ENCODE measurements around the gene ERH.
A peak's percentile ranks its signal among the peaks of the same experiment; 100 is the strongest.
"Not testable (repeated sequence)": the region's sequence is repeated elsewhere in the genome, so short reads cannot be mapped to it uniquely, and the experiment has no call there.

The ERH gene

GRCh38 chr14:69398818-69399210 is 715 bp upstream of the ERH start:
- no peak for DNase-seq (ENCODE audit: low spot score)

GRCh38 chr14:69395929-69396328 is 2.2 kb downstream of the ERH start:
- DNase-seq (ENCODE audit: low spot score), result no peak

GRCh38 chr14:69392481-69392880 is 5.6 kb downstream of the ERH start:
- no peak for DNase-seq (ENCODE audit: low spot score)

- DNase-seq (ENCODE audit: low spot score), result not testable (repeated sequence)
Measured at GRCh38 chr14:69391400-69391799, 6.7 kb downstream of the ERH start.

- DNase-seq (ENCODE audit: low spot score), result no peak
Measured at GRCh38 chr14:69387311-69387710, 10.8 kb downstream of the ERH start.

GRCh38 chr14:69378274-69378673 is 19.8 kb downstream of the ERH start:
- no peak for DNase-seq (ENCODE audit: low spot score)

- no peak for DNase-seq (ENCODE audit: low spot score)
Measured at GRCh38 chr14:69376439-69376838, 21.7 kb downstream of the ERH start.

GRCh38 chr14:69375722-69376121 is 22.4 kb downstream of the ERH start:
- DNase-seq (ENCODE audit: low spot score), result no peak

GRCh38 chr14:69375182-69375581 is 22.9 kb downstream of the ERH start:
- DNase-seq (ENCODE audit: low spot score), result no peak

GRCh38 chr14:69374235-69374634 is 23.9 kb downstream of the ERH start:
- no peak for DNase-seq (ENCODE audit: low spot score)

GRCh38 chr14:69373104-69373503 is 25.0 kb downstream of the ERH start:
- DNase-seq (ENCODE audit: low spot score), result no peak

GRCh38 chr14:69372146-69372545 is 26.0 kb downstream of the ERH start:
- no peak for DNase-seq (ENCODE audit: low spot score)

- no peak for DNase-seq (ENCODE audit: low spot score)
Measured at GRCh38 chr14:69370061-69370460, 28.0 kb downstream of the ERH start.

GRCh38 chr14:69368381-69368780 is 29.7 kb downstream of the ERH start:
- no peak for DNase-seq (ENCODE audit: low spot score)

GRCh38 chr14:69366761-69367160 is 31.3 kb downstream of the ERH start:
- DNase-seq (ENCODE audit: low spot score), result no peak

- no peak for DNase-seq (ENCODE audit: low spot score)
Measured at GRCh38 chr14:69366069-69366468, 32.0 kb downstream of the ERH start.

- DNase-seq (ENCODE audit: low spot score), result no peak
Measured at GRCh38 chr14:69364378-69364777, 33.7 kb downstream of the ERH start.

- DNase-seq (ENCODE audit: low spot score), result no peak
Measured at GRCh38 chr14:69363964-69364363, 34.1 kb downstream of the ERH start.

GRCh38 chr14:69363055-69363454 is 35.0 kb downstream of the ERH start:
- DNase-seq (ENCODE audit: low spot score), result peak; percentile 71

GRCh38 chr14:69360438-69361108 is 37.5 kb downstream of the ERH start:
- DNase-seq (ENCODE audit: low spot score), result no peak

- no peak for DNase-seq (ENCODE audit: low spot score)
Measured at GRCh38 chr14:69358966-69359365, 39.1 kb downstream of the ERH start.

GRCh38 chr14:69358233-69358963 is 39.7 kb downstream of the ERH start:
- no peak for DNase-seq (ENCODE audit: low spot score)

- no peak for DNase-seq (ENCODE audit: low spot score)
Measured at GRCh38 chr14:69357544-69358200, 40.4 kb downstream of the ERH start.

Data from SK-N-DZ (cell line).